HepG2 (cell line): ENCODE data around the gene EXPH5. TPM values are rescaled to one million over a fixed set of nuclear protein-coding genes. Genes with fewer than 3 reads are reported as not detected.

Source experiments
- ATAC-seq: fragments of 200-7000 bp; cut with Tn5 transposase; 3 replicates; pipeline ENCODE4 v1.9.1; 2020; ENCODE audit warnings: mild to moderate bottlenecking, moderate library complexity
- BruUV-seq: library from RNA; stranded (reverse); fragments of 400-500 nt; replicated peaks from 2 replicates; lab custom pipeline; 2021; lab: Mats Ljungman, UMichigan
- CTCF ChIA-PET: fragments of 300-600 bp; formaldehyde crosslinking; extraction: SDS; loops from one replicate; lab custom pipeline; 2021; ENCODE audit warnings: low total read pairs, inconsistent platforms, low intra/inter-chr PET ratio; lab: Yijun Ruan, JAX
- POLR2A ChIA-PET: fragments of 350-600 bp; sonication (Branson Sonifier 250); formaldehyde crosslinking; loops from one replicate; lab custom pipeline; 2020; ENCODE audit warnings: antibody characterized with exemption, inconsistent platforms; lab: Yijun Ruan, JAX
- DNase-seq: peaks from one replicate; pipeline ENCODE4 v3.0.0-alpha.2; 2015; ENCODE audit warnings: low spot score
- FAIRE-seq: peaks from 3 replicates; lab custom pipeline; 2011; peaks lifted over from hg19 to GRCh38; lab: Jason Lieb, UNC
- H2AFZ ChIP-seq: one replicate; pipeline ENCODE4 v1.6.1; 2011; ENCODE audit warnings: low read length, inconsistent platforms
- H3K27ac ChIP-seq: fragments of 300-600 bp; 3 replicates; pipeline ENCODE4 v1.8.0; 2011; ENCODE audit warnings: mixed run types, mild to moderate bottlenecking, mixed read lengths, low read length, inconsistent platforms; ENCODE audit not compliant: insufficient read depth; ENCODE audit errors: extremely low read length
- H3K27me3 ChIP-seq, 2 experiments: fragments of 200-600 bp in 1 of 2; 2 replicates in 1 of 2; 3 replicates in 1 of 2; pipeline versions ENCODE4 v1.6.0 to v1.8.0; 2011; ENCODE audit warnings: low read length in 2 of 2, mild to moderate bottlenecking in 2 of 2, moderate library complexity in 2 of 2, inconsistent platforms in 1 of 2; ENCODE audit not compliant: insufficient read depth in 2 of 2, control insufficient read depth in 1 of 2
- H3K36me3 ChIP-seq, 2 experiments: fragments of 200-600 bp in 1 of 2; replicated peaks in 1 of 2; 2 replicates in 1 of 2; 3 replicates in 1 of 2; pipeline versions ENCODE4 v1.5.1 to v1.8.0; 2011; ENCODE audit warnings: low read length in 2 of 2, inconsistent platforms in 1 of 2; ENCODE audit not compliant: insufficient read depth in 2 of 2, control insufficient read depth in 1 of 2
- H3K4me1 ChIP-seq: 2 replicates; pipeline ENCODE4 v1.5.1; 2012; ENCODE audit warnings: low read length, inconsistent platforms; ENCODE audit not compliant: insufficient read depth
- H3K4me2 ChIP-seq: 2 replicates; pipeline ENCODE4 v1.6.0; 2011; ENCODE audit warnings: low read depth, low read length, inconsistent platforms
- H3K4me3 ChIP-seq, 3 experiments: fragments of 200-600 bp in 1 of 3; sonication (generic), shearing (Covaris generic) in 1 of 3; replicated peaks in 1 of 3; 2 replicates each; pipeline ENCODE4 v1.5.1; 2011 to 2016; ENCODE audit warnings: low read length in 3 of 3, inconsistent platforms in 2 of 3, low read depth in 2 of 3, mild to moderate bottlenecking in 2 of 3, control low read depth in 1 of 3, mixed read lengths in 1 of 3; ENCODE audit not compliant: insufficient read depth in 1 of 3
- H3K79me2 ChIP-seq: one replicate; pipeline ENCODE4 v1.6.1; 2011; ENCODE audit warnings: low read length, inconsistent platforms; ENCODE audit not compliant: insufficient read depth
- H3K9ac ChIP-seq: 2 replicates; pipeline ENCODE4 v1.6.0; 2011; ENCODE audit warnings: mild to moderate bottlenecking, low read depth, low read length, inconsistent platforms; ENCODE audit not compliant: insufficient read depth
- H3K9me3 ChIP-seq: 2 replicates; pipeline ENCODE4 v1.5.1; 2012; ENCODE audit warnings: mild to moderate bottlenecking, low read length
- H4K20me1 ChIP-seq: 2 replicates; pipeline ENCODE4 v1.6.0; 2011; ENCODE audit warnings: inconsistent platforms, mild to moderate bottlenecking, low read length, moderate library complexity; ENCODE audit not compliant: insufficient read depth
- CENPX ChIP-seq: sonication (generic); formaldehyde crosslinking; IDR thresholded peaks from 2 replicates; pipeline ENCODE4 v1.9.0; 2021; ENCODE audit warnings: mild to moderate bottlenecking, missing genetic modification reagents, moderate library complexity
- DZIP1 ChIP-seq: sonication (generic); formaldehyde crosslinking; IDR thresholded peaks from 2 replicates; pipeline ENCODE4 v1.5.0; 2020; ENCODE audit warnings: mild to moderate bottlenecking, missing genetic modification reagents
- FOXA1 ChIP-seq, 2 experiments: fragments of 450-650 bp in 1 of 2; sonication (generic) in 1 of 2; formaldehyde crosslinking in 1 of 2; IDR thresholded peaks; 2 replicates each; pipeline versions ENCODE4 v1.4.0 to v1.6.1; 2016 to 2020; ENCODE audit warnings: missing genetic modification reagents in 1 of 2
- GATA4 ChIP-seq: sonication (generic); IDR thresholded peaks from 2 replicates; pipeline ENCODE4 v1.6.1; 2016; ENCODE audit warnings: antibody characterized with exemption, low read depth, borderline replicate concordance
- GZF1 ChIP-seq: sonication (generic); formaldehyde crosslinking; IDR thresholded peaks from 2 replicates; pipeline ENCODE4 v1.5.1; 2020; ENCODE audit warnings: mild to moderate bottlenecking, missing genetic modification reagents
- HOXA7 ChIP-seq: sonication (generic); formaldehyde crosslinking; IDR thresholded peaks from 2 replicates; pipeline ENCODE4 v1.8.1; 2022; ENCODE audit warnings: mild to moderate bottlenecking, missing genetic modification reagents, moderate library complexity
- KDM3A ChIP-seq: IDR thresholded peaks from 2 replicates; pipeline ENCODE4 v1.6.1; 2018; ENCODE audit warnings: low read depth, missing compliant biosample characterization
- LBX2 ChIP-seq: sonication (generic); formaldehyde crosslinking; IDR thresholded peaks from 2 replicates; pipeline ENCODE4 v1.5.0; 2020; ENCODE audit warnings: missing genetic modification reagents, mild to moderate bottlenecking, borderline replicate concordance
- NFYC ChIP-seq: IDR thresholded peaks from 2 replicates; pipeline ENCODE4 v1.6.1; 2016; ENCODE audit warnings: missing genetic modification reagents, missing compliant biosample characterization
- SAP130 ChIP-seq: IDR thresholded peaks from 2 replicates; pipeline ENCODE4 v1.6.1; 2016; ENCODE audit warnings: low read depth
- ZMYM4 ChIP-seq: sonication (generic); formaldehyde crosslinking; IDR thresholded peaks from 2 replicates; pipeline ENCODE4 v1.8.1; 2023; ENCODE audit warnings: mild to moderate bottlenecking, missing genetic modification reagents
- ZNF207 ChIP-seq: fragments of 450-650 bp; IDR thresholded peaks from 2 replicates; pipeline ENCODE4 v1.6.1; 2016; ENCODE audit warnings: antibody characterized with exemption, borderline replicate concordance
- ZNF710 ChIP-seq: sonication (generic); formaldehyde crosslinking; IDR thresholded peaks from 2 replicates; pipeline ENCODE4 v1.5.0; 2020; ENCODE audit warnings: mild to moderate bottlenecking, missing genetic modification reagents, borderline replicate concordance
- WGBS: methylation state at CpG from one replicate; pipeline ENCODE4 v1.1.6; 2017; ENCODE audit warnings: low lambda C conversion rate; 5-methylcytosine and 5-hydroxymethylcytosine counted together
- in situ Hi-C: cut with HindIII; loops from 2 replicates; pipeline ENCODE4 v1.10.0; 2017; ENCODE audit warnings: low pct_unique_long_range_greater_than_20kb; ENCODE audit not compliant: extremely low pct_ligation_motif_present
- intact Hi-C: fragments of 100-400 bp; cut with micrococcal nuclease; formaldehyde crosslinking; loops from one replicate; pipeline ENCODE4 v1.10.0; 2022; ENCODE audit not compliant: unreplicated experiment
- polyA plus RNA-seq, 8 experiments: library from polyadenylated mRNA; depleted of rRNA in 3 of 8; stranded (reverse) in 7 of 8; unstranded in 1 of 8; fragments of >200 nt; fragmentation: Illumina TruSeq in 4 of 8; extraction: Trizol in 4 of 8; gene quantifications; 2 replicates each; pipeline versions ENCODE4 v1.2.1 to v1.2.3, GENCODE V29; 2011 to 2016; ENCODE audit warnings: low read depth in 4 of 8, missing spikeins in 1 of 8, mixed read lengths in 1 of 8; ENCODE audit not compliant: insufficient read depth in 1 of 8
- total RNA-seq, 5 experiments: library from RNA; depleted of rRNA; stranded (reverse); fragments of >200 nt; fragmentation: Illumina TruSeq; extraction: Trizol; gene quantifications; 2 replicates each; pipeline ENCODE4 v1.2.3, GENCODE V29; 2016; ENCODE audit warnings: low read depth in 1 of 5
- TF ChIP-seq, protein P1 (sequence below): IDR thresholded peaks from 2 replicates; pipeline ENCODE4 v1.6.1; 2016; ENCODE audit warnings: low read depth
- TF ChIP-seq, protein P2 (sequence below): IDR thresholded peaks from 2 replicates; pipeline ENCODE4 v1.6.1; 2016; ENCODE audit warnings: missing compliant biosample characterization, missing genetic modification reagents, borderline replicate concordance

Gene EXPH5
- total and polyA plus RNA-seq, 2 of the 13 experiments (the other 11 are each of a cell fraction or from before 2014, with no cell fraction given) = under 0.01 to 0.02 TPM

- ChIA-PET CTCF (no interaction called here), POLR2A (no interaction called here)
- no peak overlapping the region for H2AFZ ChIP-seq
- BruUV-seq = no TSS peak
- H3K9me3 ChIP-seq = no peaks in the 10 kb centered on the region
- no peak overlapping the region for H3K27ac ChIP-seq
- intact Hi-C loops = loop anchor here (10.0 kb wide), 1 partner anchor 99 kb away; the partner anchor contains the start of gene POGLUT3
- H3K4me1 ChIP-seq = peaks cover 10% of the 10 kb centered on the region
- peak overlapping the region; percentile 56 to 69 (median 57); a peak in 3 of 6 replicates for H3K4me3 ChIP-seq
- H4K20me1 ChIP-seq = no peaks in the 10 kb centered on the region
- no peak for ATAC-seq
- H3K9ac ChIP-seq = no peak overlapping the region
- H3K27me3 ChIP-seq = peaks cover 2 to 18% of the 10 kb centered on the region in 2 experiments; a peak in 4 of 5 replicates
- H3K4me2 ChIP-seq = peak overlapping the region; percentile 96
- WGBS = 6% methylated on average over 5 of the region's 5 CpGs
- no peaks in the 10 kb centered on the region for H3K36me3 ChIP-seq
- H3K79me2 ChIP-seq = no peaks in the 10 kb centered on the region
- no peak for DNase-seq
- in situ Hi-C loops = no loop called here
- FAIRE-seq = no peak
- no peak for TF ChIP-seq ZNF207
- TF ChIP-seq, protein P1, sequence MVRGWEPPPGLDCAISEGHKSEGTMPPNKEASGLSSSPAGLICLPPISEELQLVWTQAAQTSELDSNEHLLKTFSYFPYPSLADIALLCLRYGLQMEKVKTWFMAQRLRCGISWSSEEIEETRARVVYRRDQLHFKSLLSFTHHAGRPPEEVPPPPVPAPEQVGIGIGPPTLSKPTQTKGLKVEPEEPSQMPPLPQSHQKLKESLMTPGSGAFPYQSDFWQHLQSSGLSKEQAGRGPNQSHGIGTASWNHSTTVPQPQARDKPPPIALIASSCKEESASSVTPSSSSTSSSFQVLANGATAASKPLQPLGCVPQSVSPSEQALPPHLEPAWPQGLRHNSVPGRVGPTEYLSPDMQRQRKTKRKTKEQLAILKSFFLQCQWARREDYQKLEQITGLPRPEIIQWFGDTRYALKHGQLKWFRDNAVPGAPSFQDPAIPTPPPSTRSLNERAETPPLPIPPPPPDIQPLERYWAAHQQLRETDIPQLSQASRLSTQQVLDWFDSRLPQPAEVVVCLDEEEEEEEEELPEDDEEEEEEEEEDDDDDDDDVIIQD (CRISPR knock-in tag) = 0 out of 2 replicates have a peak, but pooled peaks have one; percentile 4
- 0 out of 2 replicates have a peak, but pooled peaks have one; percentile 3 for TF ChIP-seq ZMYM4
- no peak for TF ChIP-seq NFYC (CRISPR knock-in tag)
- TF ChIP-seq ZNF710 (CRISPR knock-in tag) = no peak
- TF ChIP-seq FOXA1 (IDR thresholded peaks at IDR 0.05) = no peak
- TF ChIP-seq FOXA1 (CRISPR knock-in tag; IDR thresholded peaks at IDR 0.05) = 0 out of 2 replicates have a peak, but pooled peaks have one; percentile 38
- no peak for TF ChIP-seq GATA4
- no peak for TF ChIP-seq DZIP1 (CRISPR knock-in tag)
- TF ChIP-seq GZF1 (CRISPR knock-in tag) = no peak
- no peak for TF ChIP-seq LBX2
- TF ChIP-seq CENPX (CRISPR knock-in tag) = no peak
- TF ChIP-seq HOXA7 = no peak
- TF ChIP-seq, protein P2, sequence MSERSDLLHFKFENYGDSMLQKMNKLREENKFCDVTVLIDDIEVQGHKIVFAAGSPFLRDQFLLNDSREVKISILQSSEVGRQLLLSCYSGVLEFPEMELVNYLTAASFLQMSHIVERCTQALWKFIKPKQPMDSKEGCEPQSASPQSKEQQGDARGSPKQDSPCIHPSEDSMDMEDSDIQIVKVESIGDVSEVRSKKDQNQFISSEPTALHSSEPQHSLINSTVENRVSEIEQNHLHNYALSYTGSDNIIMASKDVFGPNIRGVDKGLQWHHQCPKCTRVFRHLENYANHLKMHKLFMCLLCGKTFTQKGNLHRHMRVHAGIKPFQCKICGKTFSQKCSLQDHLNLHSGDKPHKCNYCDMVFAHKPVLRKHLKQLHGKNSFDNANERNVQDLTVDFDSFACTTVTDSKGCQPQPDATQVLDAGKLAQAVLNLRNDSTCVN (CRISPR knock-in tag) = no peak
- no peak for TF ChIP-seq KDM3A (CRISPR knock-in tag)
- peak; percentile 12; the same call in 1 of the 2 replicates for TF ChIP-seq SAP130 (CRISPR knock-in tag)
These were observed 411 bp upstream of the EXPH5 start for GRCh38 chr11:108593923-108594434.
